Kidney capillary endothelial cell (primary cell): ENCODE data around the gene LCE7A.

Source experiments
- DNase-seq: peaks from one replicate; pipeline ENCODE4 v3.0.0-alpha.2; 2018; ENCODE audit warnings: low spot score

LCE7A gene

DNA sequence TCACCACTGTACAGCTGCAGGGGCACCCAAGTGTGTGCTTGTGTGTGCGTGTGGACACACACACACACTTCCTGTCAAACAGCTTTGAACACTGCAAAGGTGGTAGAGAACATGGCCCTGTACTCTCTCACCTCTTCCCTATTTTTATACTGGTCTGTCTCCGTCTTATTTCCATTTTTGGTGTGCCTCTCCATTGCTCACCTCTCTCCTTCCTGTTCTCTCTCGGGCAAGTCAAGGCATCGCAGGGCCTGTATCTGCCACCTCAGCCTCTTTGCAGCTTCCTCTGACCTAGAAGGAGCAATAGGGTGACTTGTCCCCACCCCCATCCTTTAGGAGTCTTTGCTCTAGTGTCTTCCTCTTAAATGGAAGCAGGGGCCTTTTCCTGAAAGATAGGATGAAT lies 20.5 kb downstream of the LCE7A start:
- DNase-seq: no peak

DNA sequence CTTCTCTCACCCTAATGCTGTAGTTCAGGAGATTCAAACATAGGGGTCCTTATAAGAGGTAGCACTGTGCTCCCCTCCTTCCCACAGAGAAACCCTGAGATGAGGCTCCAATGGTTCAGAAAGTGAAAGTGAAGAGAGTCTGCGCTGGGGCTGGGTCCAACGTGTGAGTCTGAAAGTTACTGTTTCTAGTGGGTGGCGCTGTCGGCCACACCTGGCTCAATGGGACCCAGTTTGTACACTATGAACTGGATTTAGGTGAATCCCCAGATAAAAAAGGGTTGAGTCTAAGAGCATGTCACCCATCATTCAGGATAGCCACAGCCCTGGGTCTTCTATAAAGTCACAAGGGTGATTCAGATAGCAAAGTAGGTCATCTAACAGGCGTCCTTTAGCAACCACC lies 21.1 kb downstream of the LCE7A start:
- DNase-seq: no peak

DNA sequence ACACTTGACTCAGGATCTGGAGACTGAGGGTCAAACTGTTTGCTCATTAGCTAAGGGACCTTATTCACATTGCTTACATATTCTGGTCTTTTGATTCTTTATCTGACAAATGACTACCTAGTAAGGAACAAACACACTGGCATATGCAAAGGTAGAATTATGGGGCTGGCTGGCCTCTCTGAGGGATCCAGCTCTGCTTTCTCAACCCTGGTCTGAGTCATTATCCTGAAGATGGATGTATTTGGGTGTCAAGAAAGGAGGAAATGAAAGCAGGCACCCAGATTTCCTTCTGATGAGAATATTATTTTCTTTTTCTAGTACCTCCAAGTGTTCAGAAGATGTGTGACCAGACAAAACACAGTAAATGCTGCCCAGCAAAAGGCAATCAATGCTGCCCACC lies 24.3 kb downstream of the LCE7A start:
- DNase-seq: no peak

DNA sequence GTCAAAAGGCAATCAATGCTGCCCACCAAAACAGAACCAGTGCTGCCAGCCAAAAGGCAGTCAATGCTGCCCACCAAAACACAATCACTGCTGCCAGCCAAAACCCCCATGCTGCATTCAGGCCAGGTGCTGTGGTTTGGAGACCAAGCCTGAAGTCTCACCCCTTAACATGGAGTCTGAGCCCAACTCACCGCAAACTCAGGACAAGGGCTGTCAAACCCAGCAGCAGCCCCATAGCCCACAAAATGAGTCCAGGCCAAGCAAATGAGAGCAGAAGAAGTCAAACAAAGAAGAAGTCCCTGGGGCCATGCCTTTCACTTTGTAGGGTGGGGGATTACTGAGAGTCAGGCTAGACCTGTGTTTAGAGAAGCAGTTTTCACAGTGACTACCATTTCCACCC lies 24.7 kb downstream of the LCE7A start:
- DNase-seq: no peak

DNA sequence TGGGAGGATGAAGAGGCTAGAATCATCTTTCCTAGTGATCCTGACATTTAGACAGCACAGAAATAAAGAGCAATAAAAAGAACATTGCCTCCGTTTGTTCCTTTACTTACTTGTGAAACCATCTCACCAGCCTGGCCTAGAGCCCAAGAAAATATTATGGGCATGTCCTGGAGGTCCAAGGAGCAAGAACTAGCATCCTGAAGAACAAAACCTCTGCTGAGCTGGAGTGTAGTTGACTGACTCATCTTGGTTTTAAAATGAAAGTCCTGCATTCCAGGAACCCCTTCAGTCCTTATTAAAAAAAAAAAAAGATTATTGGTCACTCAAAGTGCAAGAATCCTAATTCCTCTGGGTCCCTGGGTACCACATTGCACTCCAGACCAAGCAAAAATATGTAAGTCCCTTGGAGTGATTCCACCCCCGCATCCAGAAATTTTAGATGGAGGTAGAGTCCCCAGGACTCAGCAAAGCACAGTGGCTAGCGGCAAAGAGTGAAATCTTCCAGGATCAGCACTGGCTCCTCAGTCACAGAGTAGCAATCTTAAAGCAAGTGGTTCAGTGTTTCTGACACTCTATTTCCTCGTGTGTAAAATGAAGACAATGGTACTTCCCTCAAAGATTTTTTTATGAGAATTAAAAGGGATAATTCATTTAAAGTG lies 25.3 kb downstream of the LCE7A start:
- DNase-seq: no peak

DNA sequence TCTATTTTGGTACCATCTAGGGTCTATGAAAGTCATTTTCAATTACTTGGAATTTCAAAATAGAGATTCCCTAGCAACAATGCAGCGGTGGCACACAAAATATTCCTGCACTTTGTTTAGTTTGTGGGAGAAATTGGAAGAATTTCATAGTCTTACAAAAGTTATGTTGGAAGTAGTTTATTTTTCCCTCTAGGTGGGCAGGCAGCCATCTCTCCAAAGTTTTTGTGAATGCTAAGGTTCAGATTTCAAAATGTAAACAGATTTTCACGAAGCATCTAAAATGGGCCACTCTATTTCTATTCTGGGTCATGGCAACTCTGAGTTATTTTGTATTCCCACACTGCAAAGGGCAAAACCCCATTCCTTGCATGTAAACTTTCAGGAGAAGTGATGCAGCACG lies 26.3 kb downstream of the LCE7A start:
- no peak for DNase-seq

DNA sequence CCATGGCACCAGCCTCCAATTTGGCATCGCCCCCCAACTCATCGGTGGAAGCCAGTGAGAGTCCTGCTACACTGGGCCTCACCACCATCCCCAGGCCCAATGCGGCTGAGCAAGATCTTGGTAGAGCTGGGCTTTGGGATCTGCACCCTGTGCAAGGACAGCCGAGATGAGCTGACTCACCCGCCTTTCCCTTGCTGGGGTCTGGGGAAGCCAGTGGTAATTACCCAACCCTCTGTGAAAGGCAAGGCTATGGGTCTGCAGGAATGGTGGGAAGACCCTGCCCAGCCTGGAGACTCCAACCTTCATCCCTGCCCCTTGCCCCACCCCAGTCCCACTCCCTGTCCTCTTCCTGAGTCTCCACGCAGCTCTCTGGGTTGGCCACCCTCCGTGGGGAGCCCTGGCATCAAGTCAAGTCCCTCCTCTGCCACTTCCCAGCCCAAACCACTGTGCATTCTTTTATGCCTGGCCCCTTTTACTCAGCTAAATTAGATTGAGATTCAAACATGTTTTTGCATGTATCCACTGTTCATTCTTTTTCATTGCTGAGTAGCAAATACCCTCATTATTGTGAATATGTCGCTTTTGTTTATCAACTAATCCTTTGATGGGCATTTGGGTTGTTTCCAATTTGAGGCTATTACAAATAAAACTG lies 27.1 kb downstream of the LCE7A start:
- DNase-seq: no peak

DNA sequence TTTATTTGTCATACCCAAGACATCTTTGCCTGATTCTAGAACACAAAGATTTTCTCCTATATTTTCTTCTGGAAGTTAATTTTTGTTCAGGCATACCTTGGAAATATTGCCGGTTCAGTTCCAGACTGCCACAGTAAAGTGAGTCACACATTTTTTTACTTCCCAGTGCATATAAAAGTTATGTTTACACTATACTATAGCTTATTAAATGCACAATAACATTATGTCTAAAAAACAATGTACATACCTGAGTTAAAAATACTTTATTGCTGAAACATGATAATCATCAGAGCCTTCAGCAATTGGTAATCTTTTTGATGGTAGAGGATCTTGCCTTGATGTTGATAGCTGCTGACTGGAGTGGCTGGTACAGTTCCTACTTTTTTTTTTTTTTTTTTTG lies 28.3 kb downstream of the LCE7A start:
- no peak for DNase-seq

DNA sequence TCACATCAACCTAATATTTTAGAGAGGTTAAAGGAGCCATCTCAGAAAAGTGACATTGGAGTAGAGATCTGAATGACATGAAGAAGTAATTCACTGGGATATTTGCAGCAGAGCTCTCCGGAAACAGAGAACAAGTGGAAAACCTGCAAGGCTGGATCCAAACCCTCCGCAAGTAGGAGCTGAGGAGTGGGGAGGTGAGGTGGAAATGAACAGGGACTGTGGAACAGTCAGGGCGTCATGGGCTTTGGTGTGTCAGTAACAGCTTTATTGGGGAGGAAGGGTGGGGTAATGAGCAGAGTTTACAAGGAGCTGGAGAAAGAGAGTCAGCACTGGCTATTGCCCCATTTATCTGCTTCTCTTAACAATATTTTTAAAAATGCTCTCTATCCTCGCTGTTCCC lies 39.2 kb downstream of the LCE7A start:
- no peak for DNase-seq

DNA sequence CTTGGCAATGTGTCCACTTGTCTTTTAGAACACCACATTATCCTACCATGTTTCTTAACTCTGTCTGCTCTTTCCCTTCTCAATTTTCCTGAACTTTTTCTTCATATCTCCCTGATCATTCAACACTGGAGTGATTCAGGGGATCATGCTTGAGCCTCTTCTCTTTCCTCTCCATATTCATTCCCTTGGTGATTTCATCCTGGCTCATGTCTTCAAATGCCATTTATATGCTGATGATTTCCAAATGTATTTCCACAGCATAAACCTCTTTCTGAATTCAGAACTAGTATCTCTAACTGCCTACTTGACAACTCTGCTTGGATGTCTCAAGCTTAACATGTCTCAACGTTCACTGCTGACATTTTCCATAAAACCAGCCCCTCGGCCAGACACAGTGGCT lies 40.1 kb downstream of the LCE7A start:
- no peak for DNase-seq

DNA sequence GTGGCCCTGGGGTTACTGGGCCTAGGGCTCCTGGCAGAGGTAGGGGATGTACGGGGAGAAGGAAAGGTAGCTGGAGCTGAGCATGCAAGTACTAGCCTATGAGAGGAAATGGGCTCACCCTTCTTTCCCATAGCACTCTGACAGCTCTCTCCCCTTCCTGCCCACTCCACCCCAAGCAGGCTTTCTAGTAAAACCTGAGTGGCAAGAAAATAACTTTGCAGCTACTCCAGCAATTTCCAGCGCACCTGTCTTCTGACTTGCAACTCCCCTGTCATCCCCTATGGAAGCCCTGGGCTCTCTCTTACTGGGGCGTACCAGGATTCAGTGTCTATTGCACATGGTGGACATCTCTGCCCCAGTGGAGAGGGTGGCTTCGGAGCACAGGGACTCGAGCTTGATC lies 41.8 kb downstream of the LCE7A start:
- no peak for DNase-seq

DNA sequence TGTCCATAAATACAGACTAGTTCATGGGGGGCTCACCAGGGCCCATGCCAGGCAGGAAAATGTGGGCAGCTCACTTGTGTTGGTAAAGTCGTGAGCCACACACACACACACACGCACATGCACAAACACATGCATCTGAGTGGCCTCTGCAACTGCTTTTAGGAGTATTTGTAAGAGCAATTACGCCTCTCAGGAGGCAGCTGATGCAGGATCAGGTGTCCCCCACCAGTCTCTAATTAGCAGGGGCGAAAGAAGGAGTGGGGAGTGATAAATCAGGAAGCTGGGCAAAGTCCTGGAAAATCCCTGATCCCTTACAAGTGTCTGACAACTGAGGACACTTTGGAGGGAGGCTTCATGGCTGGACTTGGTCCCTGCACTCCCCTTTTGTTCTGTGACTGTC lies 42.8 kb downstream of the LCE7A start:
- DNase-seq: no peak

DNA sequence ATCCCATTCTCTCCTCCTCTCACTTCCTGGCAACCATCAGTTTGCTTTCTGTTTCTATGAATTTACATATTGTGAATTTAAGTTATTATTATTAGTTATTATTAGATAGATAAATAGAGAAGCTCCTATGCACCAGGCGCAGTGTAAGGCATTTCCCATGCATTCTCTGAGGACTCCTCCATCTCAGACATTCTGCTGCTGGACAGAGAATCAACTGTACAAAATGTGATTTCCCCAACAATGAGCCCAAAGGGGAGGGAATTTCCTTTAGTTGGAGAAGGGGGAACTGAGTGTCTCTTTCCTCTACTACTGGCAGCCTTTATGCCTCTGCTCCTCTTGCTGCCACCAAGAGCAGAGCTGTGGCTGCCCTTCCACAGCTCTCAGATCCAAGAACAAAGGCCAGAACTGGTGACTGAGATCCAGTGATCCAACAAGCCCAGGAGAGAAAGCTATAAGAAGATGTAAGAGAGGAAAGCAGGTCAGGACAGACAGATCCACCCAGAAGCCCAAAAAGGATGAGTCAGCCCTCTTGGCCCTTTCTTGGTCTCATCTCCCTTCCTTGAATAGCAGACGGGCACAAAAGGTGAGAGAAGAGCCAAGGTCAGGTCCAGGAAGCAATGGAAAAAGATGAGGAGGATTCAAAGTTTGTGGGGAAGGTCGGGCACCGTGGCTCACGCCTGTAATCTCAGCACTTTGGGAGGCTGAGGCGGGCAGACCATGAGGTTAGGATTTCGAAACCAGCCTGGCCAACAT lies 45.1 kb downstream of the LCE7A start:
- DNase-seq: no peak

DNA sequence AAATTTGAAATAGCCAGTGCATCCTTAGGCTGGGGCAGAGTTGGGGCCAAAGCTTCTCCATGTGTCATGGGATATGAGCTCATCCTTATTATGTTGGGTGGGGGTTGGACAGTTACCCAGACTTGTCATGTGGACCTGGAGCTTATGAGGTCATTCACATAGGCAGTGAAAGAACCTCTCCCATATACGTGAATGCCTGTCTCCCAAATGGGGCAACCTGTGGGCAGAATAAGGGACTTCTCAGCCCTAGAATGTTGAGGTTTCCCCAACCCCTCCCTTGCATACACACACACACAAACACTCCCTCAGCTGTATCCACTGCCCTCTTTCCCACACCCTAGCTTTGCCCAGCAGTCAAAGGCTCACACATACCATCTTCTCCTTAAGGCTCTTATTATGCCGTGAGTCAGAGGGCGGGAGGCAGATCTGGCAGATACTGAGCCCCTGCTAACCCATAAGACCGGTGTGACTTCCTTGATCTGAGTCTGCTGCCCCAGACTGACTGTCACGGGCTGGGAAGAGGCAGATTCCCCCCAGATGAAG lies 46.3 kb downstream of the LCE7A start:
- peak; percentile 8 for DNase-seq

DNA sequence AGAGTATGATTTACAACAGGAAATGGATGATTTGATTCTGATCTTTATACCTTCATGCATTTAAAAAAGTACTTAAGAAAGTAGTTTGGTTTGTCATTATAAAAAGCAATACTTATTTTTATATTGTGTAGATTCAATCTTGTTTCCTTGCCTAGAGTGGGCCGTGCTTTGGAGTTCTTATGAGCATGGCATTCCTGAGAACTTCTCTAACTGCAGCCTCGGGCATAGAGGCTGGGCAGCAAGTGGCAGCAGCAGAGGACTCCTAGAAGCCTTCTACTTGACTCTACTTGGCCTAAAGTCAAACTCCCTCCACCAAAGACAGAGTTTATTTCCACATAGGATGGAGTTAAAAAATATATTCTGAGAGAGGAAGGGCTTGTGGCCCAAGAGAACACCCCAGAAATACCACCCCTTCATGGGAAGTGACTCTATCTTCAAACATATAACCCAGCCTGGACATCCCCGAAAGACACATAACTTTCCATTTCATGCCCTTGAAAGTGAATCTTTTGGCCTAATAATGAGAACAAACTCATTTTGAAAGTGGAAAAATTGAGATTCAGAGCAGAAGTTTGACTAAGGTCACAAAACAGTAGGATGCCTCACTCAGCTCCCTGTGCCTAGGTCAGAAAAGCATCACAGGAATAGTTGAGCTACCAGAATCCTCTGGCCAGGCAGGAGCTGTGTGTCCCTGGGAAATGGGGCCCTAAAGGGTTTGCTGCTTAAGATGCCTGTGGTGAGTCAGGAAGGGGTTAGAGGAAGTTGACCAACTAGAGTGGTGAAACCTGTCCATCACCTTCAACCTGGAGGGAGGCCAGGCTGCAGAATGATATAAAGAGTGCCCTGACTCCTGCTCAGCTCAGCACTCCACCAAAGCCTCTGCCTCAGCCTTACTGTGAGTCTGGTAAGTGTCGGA lies 48.1 kb downstream of the LCE7A start, which contains the start of gene IVL:
Gene IVL, plus strand, starts transcription at position 861 of the 916 bp plus-strand sequence. CDS start 1,252 bp downstream, outside the sequence.
- DNase-seq: no peak

DNA sequence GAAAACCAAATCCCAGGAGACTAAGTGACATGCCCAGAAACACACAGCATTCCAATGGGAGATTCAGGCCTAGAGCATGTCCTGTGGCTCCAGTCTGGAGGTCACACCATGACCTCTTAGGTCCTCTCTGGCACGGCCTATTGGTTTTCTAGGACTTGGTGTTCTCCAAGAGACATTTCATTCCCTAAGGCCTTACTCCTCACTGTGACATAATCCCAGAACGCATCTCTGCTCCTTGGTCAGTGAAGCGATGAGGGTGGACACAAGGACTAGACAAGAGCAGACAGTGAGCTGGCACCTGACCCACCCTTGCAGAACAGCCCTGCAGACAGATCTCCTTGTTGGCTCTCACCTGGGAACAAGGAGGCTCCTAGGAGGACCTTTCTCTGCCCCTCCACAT lies 49.4 kb downstream of the LCE7A start:
- no peak for DNase-seq
